NCI-H1092 (cell line): ENCODE results near the gene TCHH.
"Not testable (repeated sequence)": the region's sequence is repeated elsewhere in the genome, so short reads cannot be mapped to it uniquely, and the experiment has no call there.

Experiments used
- DNase-seq: peaks from one replicate; lab custom pipeline; 2025; lab: John Stamatoyannopoulos, UW

Gene TCHH

DNA sequence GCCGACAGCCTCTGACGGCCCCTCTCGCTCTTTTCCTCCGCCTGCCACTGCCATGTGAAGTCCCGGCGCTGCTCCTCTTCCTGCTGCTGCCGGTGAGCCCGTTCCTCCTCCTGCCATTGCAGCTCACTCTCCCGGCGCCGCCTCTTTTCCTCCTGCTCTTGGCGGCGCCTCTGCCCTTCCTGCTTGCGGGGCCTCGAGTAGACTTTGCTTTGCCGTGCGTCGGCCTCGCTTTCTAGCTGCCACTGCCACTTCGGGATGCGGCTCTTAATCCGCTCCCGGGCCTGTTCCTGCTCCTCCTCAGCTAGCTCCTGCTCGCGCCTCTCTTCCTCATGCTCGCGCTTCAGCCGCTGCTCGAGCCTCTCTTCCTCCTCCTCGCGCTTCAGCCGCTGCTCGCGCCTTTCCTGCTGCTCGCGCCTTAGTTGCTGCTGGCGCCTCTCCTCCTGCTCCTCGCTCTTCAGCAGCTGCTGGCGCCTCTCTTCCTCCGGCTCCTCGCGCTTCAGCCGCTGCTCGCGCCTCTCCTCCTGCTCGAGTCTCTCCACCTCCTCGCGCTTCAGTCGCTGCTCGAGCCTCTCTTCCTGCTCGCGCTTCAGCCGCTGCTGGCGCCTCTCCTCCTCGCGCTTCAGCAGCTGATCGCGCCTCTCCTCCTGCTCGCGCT is 4.3 kb downstream of the TCHH start:
- peak; percentile 12 for DNase-seq

DNA sequence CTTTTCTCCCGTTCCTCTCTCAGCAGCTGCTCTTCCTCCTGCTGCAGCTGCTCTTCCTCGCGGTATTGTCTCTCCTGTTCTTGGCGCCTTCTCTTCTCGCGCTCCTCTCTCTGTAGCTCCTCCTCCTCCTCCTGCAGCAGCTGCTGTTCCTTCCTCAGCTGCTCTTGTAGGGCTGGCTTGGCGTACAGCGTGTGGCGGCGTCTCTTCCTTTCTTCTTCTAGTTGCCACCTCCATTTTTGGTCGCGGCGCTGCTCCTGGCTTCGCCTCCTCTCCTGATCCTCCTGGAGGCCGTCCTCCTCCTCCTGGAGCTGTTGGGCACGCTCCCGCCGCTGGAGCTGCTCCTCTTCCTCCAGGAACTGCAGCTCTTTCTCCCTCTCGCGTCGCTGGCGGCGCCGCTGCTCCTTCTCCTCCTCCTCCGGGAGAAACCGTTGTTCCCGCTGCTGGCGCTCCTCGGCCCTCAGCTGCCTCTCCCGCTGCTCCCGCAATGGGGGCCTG is 4.8 kb downstream of the TCHH start:
- DNase-seq: no peak

DNA sequence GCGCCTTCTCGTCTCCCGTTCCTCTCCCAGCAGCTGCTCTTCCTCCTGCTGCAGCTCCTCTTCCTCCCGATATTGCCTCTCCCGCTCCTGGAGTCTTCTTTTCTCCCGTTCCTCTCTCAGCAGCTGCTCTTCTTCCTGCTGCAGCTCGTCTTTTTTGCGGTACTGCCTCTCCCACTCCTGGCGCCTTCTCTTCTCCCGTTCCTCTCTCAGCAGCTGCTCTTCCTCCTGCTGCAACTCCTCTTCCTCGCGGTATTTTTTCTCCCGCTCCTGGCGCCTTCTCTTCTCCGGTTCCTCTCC is 5.3 kb downstream of the TCHH start:
- DNase-seq: no peak

DNA sequence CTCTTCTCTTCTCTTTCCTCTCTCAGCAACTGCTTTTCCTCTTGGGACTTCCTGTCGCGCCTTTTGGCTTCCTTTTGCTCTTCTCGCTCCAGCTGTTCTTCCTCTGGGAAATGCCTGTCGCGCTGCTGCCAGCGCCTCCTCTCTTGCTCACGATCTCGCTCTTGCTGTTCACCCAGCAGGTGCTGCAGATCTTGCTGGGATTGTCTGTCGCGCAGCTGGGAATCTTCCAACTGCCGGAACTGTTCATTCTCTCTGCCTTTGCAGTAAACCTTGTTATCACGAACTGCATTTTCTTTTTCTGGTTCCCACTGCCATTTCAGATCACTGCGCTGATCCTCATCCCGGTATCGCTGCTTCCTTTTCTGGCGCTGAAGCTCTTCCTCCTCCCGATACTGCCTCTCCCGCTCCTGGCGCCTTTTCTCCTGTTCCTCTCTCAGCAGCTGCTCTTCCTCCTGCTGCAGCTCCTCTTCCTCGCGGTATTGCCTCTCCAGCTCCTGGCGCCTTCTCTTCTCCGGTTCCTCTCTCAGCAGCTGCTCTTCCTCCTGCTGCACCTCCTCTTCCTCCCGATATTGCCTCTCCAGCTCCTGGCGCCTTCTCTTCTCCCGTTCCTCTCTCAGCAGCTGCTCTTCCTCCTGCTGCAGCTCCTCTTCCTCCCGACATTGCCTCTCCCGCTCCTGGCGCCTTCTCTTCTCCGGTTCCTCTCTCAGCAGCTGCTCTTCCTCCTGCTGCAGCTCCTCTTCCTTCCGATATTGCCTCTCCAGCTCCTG is 5.8 kb downstream of the TCHH start:
- no peak for DNase-seq

DNA sequence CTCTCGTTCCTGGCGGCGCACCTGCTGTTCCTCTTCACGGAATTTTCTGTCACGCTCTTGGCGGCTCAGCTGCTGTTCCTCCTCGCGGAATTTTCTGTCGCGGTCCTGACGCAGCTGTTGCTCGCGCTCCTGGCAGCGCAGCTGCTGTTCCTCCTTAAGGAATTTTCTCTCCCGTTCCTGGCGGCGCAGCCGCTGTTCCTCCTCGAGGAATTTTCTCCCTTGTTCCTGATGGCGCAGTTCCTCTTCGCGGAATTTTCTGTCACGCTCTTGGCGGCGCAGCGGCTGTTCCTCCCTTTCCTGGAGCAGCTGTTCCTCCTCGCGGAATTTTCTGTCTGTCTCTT is 6.4 kb downstream of the TCHH start:
- no peak for DNase-seq

DNA sequence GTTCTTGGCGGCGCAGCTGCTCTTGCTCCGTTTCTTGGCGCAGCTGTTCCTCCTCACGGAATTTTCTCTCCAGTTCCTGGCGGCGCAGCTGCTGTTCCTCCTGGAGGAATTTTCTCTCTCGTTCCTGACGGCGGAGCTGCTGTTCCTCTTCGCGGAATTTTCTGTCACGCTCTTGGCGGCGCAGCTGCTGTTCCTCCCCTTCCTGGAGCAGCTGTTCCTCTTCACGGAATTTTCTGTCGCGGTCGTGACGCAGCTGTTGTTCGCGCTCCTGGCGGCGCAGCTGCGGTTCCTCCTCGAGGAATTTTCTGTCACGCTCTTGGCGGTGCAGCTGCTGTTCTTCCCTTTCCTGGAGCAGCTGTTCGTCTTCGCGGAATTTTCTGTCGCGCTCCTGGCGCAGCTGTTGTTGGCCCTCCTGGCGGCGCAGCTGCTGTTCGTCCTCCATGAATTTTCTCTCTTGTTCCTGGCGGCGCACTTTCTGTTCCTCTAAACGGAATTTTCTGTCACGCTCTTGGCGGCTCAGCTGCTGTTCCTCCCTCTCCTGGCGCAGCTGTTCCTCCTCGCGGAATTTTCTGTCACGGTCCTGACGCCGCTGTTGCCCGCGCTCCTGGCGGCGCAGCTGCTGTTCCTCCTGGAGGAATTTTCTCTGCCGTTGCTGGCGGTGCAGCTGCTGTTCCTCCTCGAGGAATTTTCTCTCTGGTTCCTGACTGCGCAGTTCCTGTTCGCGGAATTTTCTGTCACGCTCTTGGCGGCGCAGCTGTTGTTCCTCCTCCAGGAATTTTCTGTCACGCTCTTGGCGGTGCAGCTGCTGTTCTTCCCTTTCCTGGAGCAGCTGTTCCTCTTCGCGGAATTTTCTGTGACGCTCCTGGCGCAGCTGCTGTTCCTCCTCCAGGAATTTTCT is 7.0 kb downstream of the TCHH start:
- DNase-seq: no peak

DNA sequence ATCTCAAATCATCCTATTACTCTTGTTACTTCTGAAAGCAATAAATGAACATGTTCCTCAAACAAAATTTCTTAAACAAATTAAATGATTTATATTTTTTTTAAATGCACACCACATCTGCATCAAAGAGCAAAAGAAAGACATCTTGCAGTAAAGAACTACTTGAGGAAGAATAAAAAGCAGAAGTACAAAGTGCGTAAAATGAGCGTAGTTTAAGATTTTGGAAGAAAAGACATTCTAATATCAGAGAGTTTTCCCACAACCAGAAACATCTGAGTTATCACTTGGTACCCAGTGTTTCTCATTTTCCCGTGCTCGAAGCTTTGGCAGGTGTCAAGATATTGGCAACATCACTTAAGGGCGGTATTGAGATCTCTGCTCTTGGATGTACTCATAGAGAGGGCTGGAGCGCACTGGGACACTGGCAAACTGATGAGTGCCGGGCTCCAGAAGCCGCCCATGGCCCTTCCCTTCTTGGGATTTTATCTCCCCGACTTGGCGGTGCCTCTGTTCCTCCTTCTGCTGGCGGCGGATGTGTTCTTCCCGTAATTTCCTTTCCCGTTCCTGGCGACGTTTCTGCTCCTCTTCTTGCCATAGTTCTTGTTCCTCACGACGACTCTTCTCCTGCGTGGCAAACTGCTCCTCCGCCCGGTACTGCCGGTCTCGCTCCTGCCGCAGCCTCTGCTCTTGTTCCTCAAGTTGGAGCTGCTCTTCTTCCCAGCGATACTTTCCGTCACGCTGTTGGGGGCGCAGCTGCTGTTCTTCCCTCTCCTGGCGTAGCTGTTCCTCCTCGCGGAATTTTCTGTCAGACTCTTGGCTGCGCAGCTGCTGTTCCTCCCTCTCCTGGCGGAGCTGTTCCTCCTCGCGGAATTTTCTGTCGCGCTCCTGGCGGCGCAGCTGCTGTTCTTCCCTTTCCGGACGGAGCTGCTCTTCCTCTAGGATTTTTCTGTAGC is 7.9 kb downstream of the TCHH start:
- no peak for DNase-seq

DNA sequence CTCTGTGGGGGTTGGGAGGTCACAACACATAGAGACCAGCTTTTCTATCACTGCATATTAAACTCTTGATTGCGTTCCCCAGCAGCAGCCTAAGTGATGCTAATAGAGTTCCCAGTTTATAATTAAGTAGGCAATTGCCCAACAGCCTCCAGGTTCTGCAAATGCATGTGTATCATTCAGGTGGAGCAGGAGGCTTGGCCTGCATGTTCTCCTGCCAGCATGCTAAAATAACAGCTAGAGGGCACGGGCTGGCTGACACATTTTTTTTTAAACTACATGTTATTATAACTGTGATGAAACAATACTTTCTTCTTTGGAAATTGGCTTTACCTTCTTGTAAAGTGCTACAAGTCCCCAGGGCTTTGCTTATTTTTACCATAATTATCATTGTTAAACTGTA is 10.4 kb downstream of the TCHH start:
- DNase-seq: no peak

DNA sequence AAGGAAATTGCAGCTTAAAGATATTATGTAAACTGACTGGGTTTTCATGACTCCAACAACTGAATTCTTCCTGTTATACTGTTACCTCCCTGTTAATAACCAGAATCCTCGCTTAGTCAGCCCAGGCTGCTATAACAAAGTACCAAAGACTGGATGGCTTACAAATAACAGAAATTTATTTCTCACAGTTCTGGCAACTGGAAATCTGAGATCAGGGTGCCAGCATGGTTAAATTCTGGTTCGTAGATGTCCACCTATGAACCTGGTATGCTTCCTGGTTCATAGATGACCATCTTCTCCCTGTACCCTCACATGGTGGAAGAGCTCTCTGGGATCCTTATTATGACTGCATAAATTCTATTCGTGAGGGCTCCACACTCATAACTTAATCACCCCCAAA is 18.3 kb downstream of the TCHH start:
- DNase-seq: no peak

DNA sequence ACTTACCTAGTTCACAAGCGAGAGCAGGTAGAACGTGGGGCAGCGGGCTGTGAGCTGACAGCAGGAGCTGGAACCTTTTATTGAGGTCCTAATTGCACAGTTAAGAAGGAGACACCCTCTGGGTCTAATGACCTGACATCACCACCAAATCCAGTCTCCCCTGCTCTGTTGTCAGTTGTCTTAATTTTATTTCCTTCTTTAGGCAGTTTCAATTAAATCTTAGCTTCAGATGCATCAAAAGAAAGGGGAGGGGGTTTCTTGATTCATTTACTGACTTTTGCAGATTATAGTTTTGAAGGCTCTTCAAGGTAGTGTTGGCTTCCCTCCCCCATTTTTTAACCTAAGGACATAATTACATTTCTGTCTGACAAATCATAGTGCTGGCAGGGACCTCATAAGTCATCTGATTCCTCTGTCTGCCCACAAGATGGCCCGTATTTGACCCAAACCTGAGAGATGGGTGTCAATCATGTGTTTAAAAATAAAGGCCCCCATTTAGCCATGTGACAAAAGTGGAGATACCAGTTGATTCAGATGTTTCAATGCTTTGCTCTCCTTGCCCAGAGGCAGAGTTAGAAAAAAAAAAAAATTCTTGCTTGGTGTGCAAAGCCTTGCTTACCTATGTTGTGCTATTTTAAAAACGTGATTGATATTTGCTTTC is 26.1 kb downstream of the TCHH start, which contains the start of gene TCHHL1:
TCHHL1 (minus strand) TSS at position 51 of the 661 bp plus-strand sequence. CDS start 921 bp downstream, outside the sequence.
- DNase-seq: no peak

DNA sequence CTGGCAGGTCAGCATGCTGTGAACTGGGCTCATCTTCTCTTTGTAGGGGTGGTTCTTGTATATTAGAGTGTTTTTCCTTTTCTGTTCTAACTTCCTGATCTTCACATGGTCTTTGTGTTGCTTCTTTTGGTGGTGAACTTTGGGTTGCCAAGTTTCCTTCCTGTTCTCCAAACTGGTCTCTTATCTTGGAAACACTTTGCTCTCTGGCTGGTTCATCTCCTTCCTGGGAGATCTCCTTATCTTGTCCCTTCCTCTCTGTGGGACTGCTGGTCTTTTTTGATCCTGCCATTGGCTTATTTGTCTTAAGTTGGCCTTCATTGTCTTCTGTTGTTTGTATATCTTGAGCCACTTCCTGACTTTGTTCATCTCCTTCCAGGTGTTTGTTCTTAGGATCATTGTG is 28.5 kb downstream of the TCHH start:
- no peak for DNase-seq

DNA sequence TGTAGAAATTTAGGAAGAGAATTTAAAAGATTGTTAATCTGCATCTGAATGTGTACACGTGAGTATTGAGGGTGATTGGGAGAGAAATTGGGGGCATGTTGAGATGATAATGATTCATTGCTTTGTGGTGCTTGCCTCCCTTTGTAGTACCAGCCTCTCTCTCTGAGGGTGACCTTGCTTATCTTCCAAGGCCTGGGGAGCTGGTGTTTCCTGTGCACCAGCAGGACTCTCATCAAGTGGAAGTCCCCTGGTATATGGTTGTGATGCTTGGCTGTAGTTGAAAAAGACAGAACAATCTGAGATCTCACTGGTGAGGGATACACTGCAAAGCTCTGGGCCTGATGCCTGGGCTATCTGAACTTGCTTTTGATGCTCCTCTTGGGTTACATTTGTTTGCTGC is 30.4 kb downstream of the TCHH start:
- no peak for DNase-seq

DNA sequence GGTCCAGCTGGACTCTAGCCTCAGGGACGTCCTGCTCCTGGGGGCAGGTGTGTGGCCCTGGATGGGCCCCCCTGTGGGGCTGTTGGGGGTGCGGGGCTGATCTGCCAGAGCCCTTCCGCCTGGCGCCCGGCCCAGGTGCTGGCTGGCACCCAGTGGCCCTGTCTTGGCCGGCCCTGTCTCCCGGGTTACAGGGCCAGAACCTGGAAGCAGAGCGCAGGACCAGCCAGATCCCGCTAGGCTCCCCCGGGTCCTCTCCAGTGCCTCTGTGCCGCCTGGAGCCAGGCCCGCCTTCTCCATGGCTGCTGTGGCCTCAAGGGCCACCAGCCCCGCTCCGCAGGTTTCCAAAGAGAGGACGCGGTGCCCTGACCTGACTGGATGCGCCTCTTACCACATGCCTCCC is 34.2 kb downstream of the TCHH start:
- not testable (repeated sequence) for DNase-seq

DNA sequence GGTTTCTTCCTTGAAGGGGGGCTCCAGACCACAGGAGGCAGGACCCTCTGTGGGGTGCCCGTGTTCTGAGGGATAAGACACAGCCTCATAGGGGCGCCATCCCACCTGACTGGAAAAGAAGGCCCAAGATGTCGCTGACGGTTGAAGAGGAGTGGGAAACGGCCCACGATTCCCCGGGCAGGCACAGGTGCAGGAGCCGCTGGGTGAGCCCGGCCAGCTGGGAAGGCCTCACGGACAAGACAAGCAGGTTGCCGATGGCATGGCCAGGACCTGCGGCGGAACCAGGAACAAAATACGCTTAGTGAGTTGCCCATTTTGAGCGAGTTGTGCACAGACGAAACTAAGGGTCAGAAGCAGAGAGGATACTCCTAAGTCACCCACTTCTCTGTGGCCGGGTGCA is 34.8 kb downstream of the TCHH start:
- DNase-seq: not testable (repeated sequence)

DNA sequence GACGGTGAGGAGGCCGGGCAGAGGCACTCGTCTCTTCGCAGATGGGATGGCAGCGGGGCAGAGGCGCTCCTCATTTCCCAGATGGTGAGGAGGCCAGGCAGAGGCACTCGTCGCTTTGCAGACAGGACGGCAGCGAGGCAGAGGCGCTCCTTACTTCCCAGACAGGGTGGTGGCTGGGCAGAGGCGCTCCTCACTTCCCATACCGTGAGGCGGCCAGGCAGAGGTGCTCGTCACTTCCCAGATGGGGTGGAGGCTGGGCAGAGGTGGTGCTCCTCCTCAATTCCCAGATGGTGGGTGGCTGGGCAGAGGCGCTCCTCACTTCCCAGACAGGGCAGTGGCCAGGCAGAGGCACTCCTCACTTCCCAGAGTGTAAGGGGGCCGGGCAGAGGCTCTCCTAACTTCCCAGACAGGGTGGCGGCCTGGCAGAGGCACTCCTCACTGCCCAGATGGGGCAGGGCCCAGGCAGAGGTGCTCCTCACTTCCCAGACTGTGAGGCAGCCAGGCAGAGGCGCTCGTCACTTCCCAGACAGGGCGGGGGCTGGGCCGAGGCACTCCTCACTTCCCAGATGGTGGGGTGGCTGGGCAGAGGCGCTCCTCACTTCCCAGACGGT is 36.3 kb downstream of the TCHH start:
- DNase-seq: no peak

DNA sequence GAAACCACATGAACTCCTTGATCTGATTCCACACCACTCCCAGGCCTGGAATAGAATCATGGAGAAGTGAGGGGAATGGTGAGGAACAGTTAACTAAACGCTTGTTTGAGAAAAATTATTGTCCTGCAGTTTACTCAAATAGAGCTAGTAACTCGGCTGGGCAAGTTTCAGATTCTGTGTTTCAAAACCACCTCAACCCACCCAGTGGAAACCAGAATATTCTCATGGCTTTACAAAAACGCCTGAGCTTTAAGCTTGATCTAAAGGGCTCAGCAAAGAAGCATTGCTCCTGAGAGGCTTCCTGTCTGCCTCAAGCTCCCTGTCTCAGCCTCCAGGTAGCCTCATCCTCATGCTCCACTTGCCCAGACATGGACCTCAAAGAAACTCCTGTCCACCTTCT is 42.9 kb downstream of the TCHH start:
- DNase-seq: no peak

DNA sequence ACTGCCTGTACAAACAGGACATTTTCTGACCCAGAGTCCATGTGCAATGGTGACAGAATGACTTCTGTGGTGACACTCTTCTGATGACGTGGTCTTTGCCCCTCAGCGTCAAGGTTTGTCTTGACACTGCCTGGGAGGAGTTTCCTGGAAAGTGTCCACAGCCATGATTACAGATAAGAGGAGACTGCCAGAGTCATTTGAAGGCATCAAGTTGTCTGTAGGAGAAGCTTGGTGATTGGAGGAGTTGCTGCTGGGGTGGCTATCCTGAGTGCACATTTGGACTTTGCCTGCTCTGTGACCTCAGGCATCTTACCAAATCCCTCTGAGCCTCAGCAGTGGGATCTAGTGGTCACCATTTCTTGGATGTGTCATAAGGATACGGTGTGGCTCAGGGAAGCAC is 44.1 kb downstream of the TCHH start:
- DNase-seq: no peak

DNA sequence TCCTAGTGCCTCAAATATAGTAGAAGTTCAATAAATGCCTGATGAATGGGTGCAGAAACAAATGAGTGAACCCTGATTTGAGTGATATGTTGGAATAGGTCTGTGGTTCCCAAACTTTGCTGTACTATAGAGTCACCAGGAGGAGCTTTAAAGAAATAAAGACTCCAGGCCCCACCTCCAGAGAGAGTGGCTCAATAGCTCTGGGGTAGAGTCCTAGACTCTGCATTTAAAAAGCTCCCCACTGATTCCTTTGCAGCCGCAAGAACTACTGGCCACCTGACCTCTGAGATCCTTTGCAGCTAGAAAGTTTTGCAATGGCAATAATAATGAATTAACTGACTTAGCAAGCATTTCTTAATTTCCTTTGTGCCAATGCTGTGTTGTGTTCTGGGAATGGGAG is 47.3 kb downstream of the TCHH start:
- no peak for DNase-seq

DNA sequence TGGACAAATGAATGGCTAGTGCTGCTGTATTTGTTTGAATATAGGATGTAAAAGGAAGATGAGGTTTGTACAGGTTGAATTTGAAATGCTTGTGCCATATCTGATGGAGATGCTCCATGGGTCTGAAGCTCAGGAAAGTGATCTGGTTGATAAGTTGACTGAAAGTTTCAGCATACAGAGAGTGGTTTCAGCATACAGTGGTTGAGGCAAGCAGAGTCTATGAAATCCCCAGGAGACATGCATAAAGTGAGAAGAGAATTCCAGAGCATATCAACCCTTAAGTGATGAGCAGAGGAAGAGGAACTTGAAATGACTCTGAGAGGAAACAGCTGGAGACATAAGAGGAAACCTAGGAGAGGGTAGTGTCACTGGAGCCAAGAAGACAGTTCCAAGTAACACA is 48.1 kb downstream of the TCHH start:
- DNase-seq: no peak

DNA sequence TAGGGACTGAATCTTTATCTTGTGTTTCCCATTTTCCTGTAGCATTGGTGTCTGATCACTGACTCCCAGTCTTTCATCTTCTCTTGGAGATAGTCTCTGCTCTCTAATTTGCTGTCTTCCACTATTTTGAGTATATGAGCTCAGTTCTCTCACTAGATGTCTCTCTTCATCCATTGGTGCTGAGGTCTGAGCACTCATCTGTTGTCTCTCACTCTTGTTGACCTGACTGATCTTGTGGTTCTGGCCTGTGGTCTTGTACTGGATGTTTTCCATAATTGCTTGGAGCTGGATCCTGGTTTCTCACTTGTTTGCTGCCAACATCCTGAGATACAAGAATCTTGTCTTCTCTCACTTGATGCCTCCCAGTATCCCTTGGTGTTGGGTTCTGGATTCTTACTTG is 53.3 kb downstream of the TCHH start:
- DNase-seq: no peak
